ENCODE results near the gene TTC9B. TPM values are rescaled to one million over a fixed set of nuclear protein-coding genes. Genes with fewer than 3 reads are reported as not detected.

Gene TTC9B
- total RNA-seq, 1 experiment from 2014 or later: not detected

DNA sequence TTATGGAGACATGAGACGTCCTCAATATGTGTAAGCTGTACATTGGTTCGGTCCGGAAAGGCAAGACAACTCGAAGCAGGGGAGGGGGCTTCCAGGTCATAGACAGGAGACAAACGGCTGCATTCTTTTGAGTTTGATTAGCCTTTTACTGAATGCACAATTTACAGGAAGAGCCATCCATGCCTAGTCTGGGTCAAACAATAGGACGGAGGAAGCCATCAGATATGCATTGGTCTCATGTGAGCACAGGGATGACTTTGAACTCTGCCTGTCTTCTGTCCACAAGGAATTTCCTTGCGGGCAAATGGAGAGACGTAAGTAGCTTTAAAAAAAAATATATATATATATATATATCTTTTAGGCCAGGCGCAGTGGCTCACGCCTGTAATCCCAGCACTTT is 10.2 kb upstream of the TTC9B start:
- no peak for DNase-seq (ENCODE audit: low spot score)
- Mint-ChIP-seq H3K27me3 (ENCODE audit: low read depth) (peaks cover 44% of the 10 kb centered on the region), H3K4me1 (peaks cover 41% of the 10 kb centered on the region), H3K27ac (no peak overlapping the region), H3K9me3 (no peaks in the 10 kb centered on the region), H3K36me3 (no peaks in the 10 kb centered on the region), H3K4me3 (no peak overlapping the region; the same call in 1 of the 2 replicates)
- TF ChIP-seq, protein P1, sequence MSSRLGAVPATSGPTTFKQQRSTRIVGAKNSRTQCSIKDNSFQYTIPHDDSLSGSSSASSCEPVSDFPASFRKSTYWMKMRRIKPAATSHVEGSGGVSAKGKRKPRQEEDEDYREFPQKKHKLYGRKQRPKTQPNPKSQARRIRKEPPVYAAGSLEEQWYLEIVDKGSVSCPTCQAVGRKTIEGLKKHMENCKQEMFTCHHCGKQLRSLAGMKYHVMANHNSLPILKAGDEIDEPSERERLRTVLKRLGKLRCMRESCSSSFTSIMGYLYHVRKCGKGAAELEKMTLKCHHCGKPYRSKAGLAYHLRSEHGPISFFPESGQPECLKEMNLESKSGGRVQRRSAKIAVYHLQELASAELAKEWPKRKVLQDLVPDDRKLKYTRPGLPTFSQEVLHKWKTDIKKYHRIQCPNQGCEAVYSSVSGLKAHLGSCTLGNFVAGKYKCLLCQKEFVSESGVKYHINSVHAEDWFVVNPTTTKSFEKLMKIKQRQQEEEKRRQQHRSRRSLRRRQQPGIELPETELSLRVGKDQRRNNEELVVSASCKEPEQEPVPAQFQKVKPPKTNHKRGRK (CRISPR knock-in tag; IDR thresholded peaks at IDR 0.05; ENCODE audit: borderline replicate concordance): no peak
- TF ChIP-seq, protein P2, sequence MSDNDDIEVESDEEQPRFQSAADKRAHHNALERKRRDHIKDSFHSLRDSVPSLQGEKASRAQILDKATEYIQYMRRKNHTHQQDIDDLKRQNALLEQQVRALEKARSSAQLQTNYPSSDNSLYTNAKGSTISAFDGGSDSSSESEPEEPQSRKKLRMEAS (CRISPR knock-in tag; IDR thresholded peaks at IDR 0.05): no peak
- TF ChIP-seq, protein P3, sequence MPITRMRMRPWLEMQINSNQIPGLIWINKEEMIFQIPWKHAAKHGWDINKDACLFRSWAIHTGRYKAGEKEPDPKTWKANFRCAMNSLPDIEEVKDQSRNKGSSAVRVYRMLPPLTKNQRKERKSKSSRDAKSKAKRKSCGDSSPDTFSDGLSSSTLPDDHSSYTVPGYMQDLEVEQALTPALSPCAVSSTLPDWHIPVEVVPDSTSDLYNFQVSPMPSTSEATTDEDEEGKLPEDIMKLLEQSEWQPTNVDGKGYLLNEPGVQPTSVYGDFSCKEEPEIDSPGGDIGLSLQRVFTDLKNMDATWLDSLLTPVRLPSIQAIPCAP (CRISPR knock-in tag; IDR thresholded peaks at IDR 0.05): no peak
- TF ChIP-seq ZBTB21 (CRISPR knock-in tag; IDR thresholded peaks at IDR 0.05; ENCODE audit: borderline replicate concordance) (no peak), NR3C1 (CRISPR knock-in tag; conservative IDR thresholded peaks at IDR 0.05; ENCODE audit: low read depth) (no peak), MYBL2 (CRISPR knock-in tag; IDR thresholded peaks at IDR 0.05) (no peak), ZNF121 (CRISPR knock-in tag; IDR thresholded peaks at IDR 0.05) (no peak), ZNF263 (CRISPR knock-in tag; IDR thresholded peaks at IDR 0.05; ENCODE audit: low read depth) (no peak), TP53 (CRISPR knock-in tag; IDR thresholded peaks at IDR 0.05) (no peak), GRHL2 (CRISPR knock-in tag; IDR thresholded peaks at IDR 0.05; ENCODE audit: insufficient replicate concordance, severe bottlenecking) (no peak), ELF4 (CRISPR knock-in tag; IDR thresholded peaks at IDR 0.05; ENCODE audit: low read depth) (no peak)
- TF ChIP-seq, protein P4, sequence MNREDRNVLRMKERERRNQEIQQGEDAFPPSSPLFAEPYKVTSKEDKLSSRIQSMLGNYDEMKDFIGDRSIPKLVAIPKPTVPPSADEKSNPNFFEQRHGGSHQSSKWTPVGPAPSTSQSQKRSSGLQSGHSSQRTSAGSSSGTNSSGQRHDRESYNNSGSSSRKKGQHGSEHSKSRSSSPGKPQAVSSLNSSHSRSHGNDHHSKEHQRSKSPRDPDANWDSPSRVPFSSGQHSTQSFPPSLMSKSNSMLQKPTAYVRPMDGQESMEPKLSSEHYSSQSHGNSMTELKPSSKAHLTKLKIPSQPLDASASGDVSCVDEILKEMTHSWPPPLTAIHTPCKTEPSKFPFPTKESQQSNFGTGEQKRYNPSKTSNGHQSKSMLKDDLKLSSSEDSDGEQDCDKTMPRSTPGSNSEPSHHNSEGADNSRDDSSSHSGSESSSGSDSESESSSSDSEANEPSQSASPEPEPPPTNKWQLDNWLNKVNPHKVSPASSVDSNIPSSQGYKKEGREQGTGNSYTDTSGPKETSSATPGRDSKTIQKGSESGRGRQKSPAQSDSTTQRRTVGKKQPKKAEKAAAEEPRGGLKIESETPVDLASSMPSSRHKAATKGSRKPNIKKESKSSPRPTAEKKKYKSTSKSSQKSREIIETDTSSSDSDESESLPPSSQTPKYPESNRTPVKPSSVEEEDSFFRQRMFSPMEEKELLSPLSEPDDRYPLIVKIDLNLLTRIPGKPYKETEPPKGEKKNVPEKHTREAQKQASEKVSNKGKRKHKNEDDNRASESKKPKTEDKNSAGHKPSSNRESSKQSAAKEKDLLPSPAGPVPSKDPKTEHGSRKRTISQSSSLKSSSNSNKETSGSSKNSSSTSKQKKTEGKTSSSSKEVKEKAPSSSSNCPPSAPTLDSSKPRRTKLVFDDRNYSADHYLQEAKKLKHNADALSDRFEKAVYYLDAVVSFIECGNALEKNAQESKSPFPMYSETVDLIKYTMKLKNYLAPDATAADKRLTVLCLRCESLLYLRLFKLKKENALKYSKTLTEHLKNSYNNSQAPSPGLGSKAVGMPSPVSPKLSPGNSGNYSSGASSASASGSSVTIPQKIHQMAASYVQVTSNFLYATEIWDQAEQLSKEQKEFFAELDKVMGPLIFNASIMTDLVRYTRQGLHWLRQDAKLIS (CRISPR knock-in tag; IDR thresholded peaks at IDR 0.05; ENCODE audit: borderline replicate concordance): no peak
- TF ChIP-seq, protein P5, sequence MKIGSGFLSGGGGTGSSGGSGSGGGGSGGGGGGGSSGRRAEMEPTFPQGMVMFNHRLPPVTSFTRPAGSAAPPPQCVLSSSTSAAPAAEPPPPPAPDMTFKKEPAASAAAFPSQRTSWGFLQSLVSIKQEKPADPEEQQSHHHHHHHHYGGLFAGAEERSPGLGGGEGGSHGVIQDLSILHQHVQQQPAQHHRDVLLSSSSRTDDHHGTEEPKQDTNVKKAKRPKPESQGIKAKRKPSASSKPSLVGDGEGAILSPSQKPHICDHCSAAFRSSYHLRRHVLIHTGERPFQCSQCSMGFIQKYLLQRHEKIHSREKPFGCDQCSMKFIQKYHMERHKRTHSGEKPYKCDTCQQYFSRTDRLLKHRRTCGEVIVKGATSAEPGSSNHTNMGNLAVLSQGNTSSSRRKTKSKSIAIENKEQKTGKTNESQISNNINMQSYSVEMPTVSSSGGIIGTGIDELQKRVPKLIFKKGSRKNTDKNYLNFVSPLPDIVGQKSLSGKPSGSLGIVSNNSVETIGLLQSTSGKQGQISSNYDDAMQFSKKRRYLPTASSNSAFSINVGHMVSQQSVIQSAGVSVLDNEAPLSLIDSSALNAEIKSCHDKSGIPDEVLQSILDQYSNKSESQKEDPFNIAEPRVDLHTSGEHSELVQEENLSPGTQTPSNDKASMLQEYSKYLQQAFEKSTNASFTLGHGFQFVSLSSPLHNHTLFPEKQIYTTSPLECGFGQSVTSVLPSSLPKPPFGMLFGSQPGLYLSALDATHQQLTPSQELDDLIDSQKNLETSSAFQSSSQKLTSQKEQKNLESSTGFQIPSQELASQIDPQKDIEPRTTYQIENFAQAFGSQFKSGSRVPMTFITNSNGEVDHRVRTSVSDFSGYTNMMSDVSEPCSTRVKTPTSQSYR (CRISPR knock-in tag; IDR thresholded peaks at IDR 0.05): no peak
- TF ChIP-seq, protein P6, sequence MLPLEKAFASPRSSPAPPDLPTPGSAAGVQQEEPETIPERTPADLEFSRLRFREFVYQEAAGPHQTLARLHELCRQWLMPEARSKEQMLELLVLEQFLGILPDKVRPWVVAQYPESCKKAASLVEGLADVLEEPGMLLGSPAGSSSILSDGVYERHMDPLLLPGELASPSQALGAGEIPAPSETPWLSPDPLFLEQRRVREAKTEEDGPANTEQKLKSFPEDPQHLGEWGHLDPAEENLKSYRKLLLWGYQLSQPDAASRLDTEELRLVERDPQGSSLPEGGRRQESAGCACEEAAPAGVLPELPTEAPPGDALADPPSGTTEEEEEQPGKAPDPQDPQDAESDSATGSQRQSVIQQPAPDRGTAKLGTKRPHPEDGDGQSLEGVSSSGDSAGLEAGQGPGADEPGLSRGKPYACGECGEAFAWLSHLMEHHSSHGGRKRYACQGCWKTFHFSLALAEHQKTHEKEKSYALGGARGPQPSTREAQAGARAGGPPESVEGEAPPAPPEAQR (CRISPR knock-in tag; IDR thresholded peaks at IDR 0.05): no peak
- TF ChIP-seq, protein P7, sequence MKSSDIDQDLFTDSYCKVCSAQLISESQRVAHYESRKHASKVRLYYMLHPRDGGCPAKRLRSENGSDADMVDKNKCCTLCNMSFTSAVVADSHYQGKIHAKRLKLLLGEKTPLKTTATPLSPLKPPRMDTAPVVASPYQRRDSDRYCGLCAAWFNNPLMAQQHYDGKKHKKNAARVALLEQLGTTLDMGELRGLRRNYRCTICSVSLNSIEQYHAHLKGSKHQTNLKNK (CRISPR knock-in tag; IDR thresholded peaks at IDR 0.05): no peak
- ChIA-PET POLR2A (no interaction called here), CTCF (interaction anchor here (0.5 to 0.8 kb wide), 3 partner anchors 11 to 295 kb away, joined by 3 to 4 read pairs (median 3); no protein-coding TSS in a partner anchor)
- ATAC-seq: no peak
